Measurements from ENCODE around the gene VOPP1.
"Not testable (repeated sequence)": the region's sequence is repeated elsewhere in the genome, so short reads cannot be mapped to it uniquely, and the experiment has no call there.

The VOPP1 gene

DNA sequence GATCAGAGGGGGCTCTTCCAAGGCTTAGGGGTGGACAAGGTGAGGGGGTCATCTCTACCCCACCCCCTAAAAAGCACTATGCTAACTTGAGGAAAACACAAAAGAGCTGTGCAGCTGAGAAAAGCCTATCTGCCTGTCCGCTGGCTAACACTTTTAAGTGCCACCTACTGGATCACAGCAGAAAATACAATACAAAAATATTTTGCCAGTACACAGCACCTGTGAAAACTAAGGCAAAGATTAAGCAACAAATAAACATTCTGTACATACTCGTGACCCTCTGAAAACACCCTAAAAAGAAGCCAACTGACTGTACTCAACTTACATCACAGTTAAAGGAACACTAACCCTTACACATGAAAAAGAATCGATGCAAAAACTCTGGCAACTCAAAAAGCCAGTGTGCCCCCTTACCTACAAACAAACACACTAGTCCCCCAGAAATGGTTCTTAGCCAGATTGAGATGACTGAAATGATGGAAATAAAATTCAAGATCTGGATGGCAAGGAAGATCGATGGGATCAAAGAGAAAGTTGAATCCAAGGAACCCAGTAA, 25.7 kb upstream of the VOPP1 start:
- H3K9ac ChIP-seq (ENCODE audit: low read length); H3K4me2 ChIP-seq (ENCODE audit: low read depth, low read length, poor library complexity, severe bottlenecking); H3K27ac ChIP-seq (ENCODE audit: low read depth, low read length); H2AFZ ChIP-seq (ENCODE audit: low read depth, low read length, severe bottlenecking); H3F3A ChIP-seq (ENCODE audit: insufficient read depth); H3K9me3 ChIP-seq (ENCODE audit: insufficient read depth, low read length); H4K20me1 ChIP-seq (ENCODE audit: low read depth, low read length); H3K9me2 ChIP-seq (replicated peaks; ENCODE audit: insufficient read depth, low read length); H3K27me3 ChIP-seq (ENCODE audit: low read length); H3K79me2 ChIP-seq (ENCODE audit: insufficient read depth, low read length); H3K4me3 ChIP-seq (ENCODE audit: insufficient read depth, low read length, poor library complexity, severe bottlenecking); H3K36me3 ChIP-seq (ENCODE audit: low read length): not testable (repeated sequence)
- TF ChIP-seq, protein P1, sequence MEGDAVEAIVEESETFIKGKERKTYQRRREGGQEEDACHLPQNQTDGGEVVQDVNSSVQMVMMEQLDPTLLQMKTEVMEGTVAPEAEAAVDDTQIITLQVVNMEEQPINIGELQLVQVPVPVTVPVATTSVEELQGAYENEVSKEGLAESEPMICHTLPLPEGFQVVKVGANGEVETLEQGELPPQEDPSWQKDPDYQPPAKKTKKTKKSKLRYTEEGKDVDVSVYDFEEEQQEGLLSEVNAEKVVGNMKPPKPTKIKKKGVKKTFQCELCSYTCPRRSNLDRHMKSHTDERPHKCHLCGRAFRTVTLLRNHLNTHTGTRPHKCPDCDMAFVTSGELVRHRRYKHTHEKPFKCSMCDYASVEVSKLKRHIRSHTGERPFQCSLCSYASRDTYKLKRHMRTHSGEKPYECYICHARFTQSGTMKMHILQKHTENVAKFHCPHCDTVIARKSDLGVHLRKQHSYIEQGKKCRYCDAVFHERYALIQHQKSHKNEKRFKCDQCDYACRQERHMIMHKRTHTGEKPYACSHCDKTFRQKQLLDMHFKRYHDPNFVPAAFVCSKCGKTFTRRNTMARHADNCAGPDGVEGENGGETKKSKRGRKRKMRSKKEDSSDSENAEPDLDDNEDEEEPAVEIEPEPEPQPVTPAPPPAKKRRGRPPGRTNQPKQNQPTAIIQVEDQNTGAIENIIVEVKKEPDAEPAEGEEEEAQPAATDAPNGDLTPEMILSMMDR (IDR thresholded peaks at IDR 0.05; ENCODE audit: insufficient read depth, low read length, poor library complexity, severe bottlenecking) = peak; percentile 35

DNA sequence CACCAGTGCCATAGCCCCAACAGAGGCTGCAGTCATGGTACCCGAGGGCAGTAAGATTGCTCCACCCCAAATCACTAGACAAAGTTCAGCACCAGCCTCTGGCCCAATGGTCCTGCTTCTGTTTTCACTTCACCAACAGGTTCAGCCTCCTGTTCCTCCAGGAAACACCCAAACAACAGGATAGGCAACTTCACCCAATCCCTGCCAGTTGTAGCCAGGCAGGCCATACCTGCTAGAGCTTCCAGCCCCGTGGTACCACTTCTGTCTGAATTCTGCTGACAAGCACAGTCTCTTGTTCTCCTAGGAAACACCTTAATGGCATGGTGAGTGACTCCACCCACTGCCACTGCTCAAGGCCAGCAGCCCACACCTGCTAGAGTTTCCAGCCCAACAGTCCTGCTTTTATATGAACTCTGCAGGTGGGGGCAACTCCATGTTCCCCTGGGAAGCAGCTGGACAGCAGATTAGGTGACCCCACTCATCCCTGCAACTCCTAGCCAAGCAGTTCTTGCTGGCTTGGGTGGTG, 25.0 kb upstream of the VOPP1 start:
- H3K36me3 ChIP-seq (ENCODE audit: low read length); H3K4me2 ChIP-seq (ENCODE audit: low read depth, low read length, poor library complexity, severe bottlenecking); H4K20me1 ChIP-seq (ENCODE audit: low read depth, low read length); H3K9me2 ChIP-seq (replicated peaks; ENCODE audit: insufficient read depth, low read length); H3K79me2 ChIP-seq (ENCODE audit: insufficient read depth, low read length); H3K9ac ChIP-seq (ENCODE audit: low read length); H3K27me3 ChIP-seq (ENCODE audit: low read length); H3K4me3 ChIP-seq (ENCODE audit: insufficient read depth, low read length, poor library complexity, severe bottlenecking); H3K27ac ChIP-seq (ENCODE audit: low read depth, low read length); H3K9me3 ChIP-seq (ENCODE audit: insufficient read depth, low read length); H3F3A ChIP-seq (ENCODE audit: insufficient read depth); H2AFZ ChIP-seq (ENCODE audit: low read depth, low read length, severe bottlenecking): not testable (repeated sequence)

DNA sequence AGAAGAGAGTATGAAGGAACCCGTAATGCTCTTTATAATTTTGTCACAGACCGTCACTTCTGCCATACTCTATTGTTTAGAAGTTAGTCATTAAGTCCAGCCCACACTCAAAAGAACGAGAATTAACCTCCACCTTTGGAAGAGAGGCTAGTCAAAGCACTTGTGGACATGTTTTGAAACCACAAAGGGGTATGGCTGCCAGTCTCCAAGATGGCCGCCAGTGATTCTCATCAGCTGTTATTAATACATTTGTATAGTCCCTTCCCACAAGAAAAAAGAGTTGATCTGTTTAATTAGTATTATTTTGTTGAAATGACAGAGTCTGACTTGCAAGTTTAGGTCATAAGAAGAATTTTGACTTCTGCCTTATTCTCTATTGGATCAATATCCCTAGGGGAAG, 23.2 kb upstream of the VOPP1 start:
- no peak overlapping the region for H2AFZ ChIP-seq (ENCODE audit: low read depth, low read length, severe bottlenecking)
- no peaks in the 10 kb centered on the region for H3K36me3 ChIP-seq (ENCODE audit: low read length)
- H3K9ac ChIP-seq (ENCODE audit: low read length) = no peak overlapping the region
- TF ChIP-seq EZH2phosphoT487 (conservative IDR thresholded peaks at IDR 0.05; ENCODE audit: low read length) = no peak
- TF ChIP-seq, protein P1 (IDR thresholded peaks at IDR 0.05; ENCODE audit: insufficient read depth, low read length, poor library complexity, severe bottlenecking) = no peak
- no peaks in the 10 kb centered on the region for H3K9me2 ChIP-seq (replicated peaks; ENCODE audit: insufficient read depth, low read length)
- H3K27me3 ChIP-seq (ENCODE audit: low read length) = no peaks in the 10 kb centered on the region
- H3K4me2 ChIP-seq (ENCODE audit: low read depth, low read length, poor library complexity, severe bottlenecking) = no peak overlapping the region
- no peaks in the 10 kb centered on the region for H3K79me2 ChIP-seq (ENCODE audit: insufficient read depth, low read length)
- no peaks in the 10 kb centered on the region for H3F3A ChIP-seq (ENCODE audit: insufficient read depth)
- H3K27ac ChIP-seq (ENCODE audit: low read depth, low read length) = no peak overlapping the region
- no peaks in the 10 kb centered on the region for H4K20me1 ChIP-seq (ENCODE audit: low read depth, low read length)
- no peaks in the 10 kb centered on the region for H3K9me3 ChIP-seq (ENCODE audit: insufficient read depth, low read length)
- H3K4me3 ChIP-seq (ENCODE audit: insufficient read depth, low read length, poor library complexity, severe bottlenecking) = no peak overlapping the region

DNA sequence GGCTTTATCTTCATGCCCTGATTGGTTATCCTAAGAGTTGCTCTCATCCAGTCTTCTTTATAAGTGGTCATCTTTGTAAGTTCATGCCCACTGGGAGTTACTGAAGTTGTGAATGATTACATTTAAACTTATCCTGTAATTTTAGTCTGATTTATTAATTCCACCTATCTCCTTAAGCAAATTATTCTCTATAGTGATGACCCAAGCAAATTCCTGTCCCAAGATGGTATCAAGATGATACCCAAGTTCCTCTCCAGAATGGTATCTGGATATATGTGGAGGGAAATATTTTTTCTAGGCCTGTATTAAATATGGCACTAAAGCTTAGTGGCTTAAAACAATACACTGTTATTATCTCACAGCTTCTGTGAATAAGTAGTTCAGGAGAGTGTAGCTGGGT, 22.6 kb upstream of the VOPP1 start:
- Histone ChIP-seq H3K9me3 (ENCODE audit: insufficient read depth, low read length) (no peaks in the 10 kb centered on the region), H4K20me1 (ENCODE audit: low read depth, low read length) (no peaks in the 10 kb centered on the region), H3K4me3 (ENCODE audit: insufficient read depth, low read length, poor library complexity, severe bottlenecking) (no peak overlapping the region), H3K27me3 (ENCODE audit: low read length) (no peaks in the 10 kb centered on the region), H3K79me2 (ENCODE audit: insufficient read depth, low read length) (no peaks in the 10 kb centered on the region), H3K4me2 (ENCODE audit: low read depth, low read length, poor library complexity, severe bottlenecking) (no peak overlapping the region), H3K36me3 (ENCODE audit: low read length) (no peaks in the 10 kb centered on the region), H3K9ac (ENCODE audit: low read length) (no peak overlapping the region), H3K27ac (ENCODE audit: low read depth, low read length) (no peak overlapping the region), H3K9me2 (replicated peaks; ENCODE audit: insufficient read depth, low read length) (no peaks in the 10 kb centered on the region), H3F3A (ENCODE audit: insufficient read depth) (no peaks in the 10 kb centered on the region), H2AFZ (ENCODE audit: low read depth, low read length, severe bottlenecking) (no peak overlapping the region)
- TF ChIP-seq EZH2phosphoT487 (conservative IDR thresholded peaks at IDR 0.05; ENCODE audit: low read length) = no peak
- TF ChIP-seq, protein P1 (IDR thresholded peaks at IDR 0.05; ENCODE audit: insufficient read depth, low read length, poor library complexity, severe bottlenecking) = no peak
